ENCODE data around the gene NXPH4.

NXPH4 gene

GRCh38 chr12:57216014-57216911, at the start of gene NXPH4:
Gene NXPH4, plus strand, starts transcription at chr12:57216794. Its CDS starts 176 bp downstream, at chr12:57216970.
- DNase-seq, result no peak

- DNase-seq, result no peak
Observed at GRCh38 chr12:57166971-57167371, 49.6 kb upstream of the NXPH4 start.

- no peak for DNase-seq
Observed at GRCh38 chr12:57168058-57168457, 48.5 kb upstream of the NXPH4 start.

GRCh38 chr12:57169046-57169795, 47.4 kb upstream of the NXPH4 start:
- no peak for DNase-seq

GRCh38 chr12:57169969-57170368, 46.6 kb upstream of the NXPH4 start:
- no peak for DNase-seq

- DNase-seq, result no peak
Observed at GRCh38 chr12:57170408-57170807, 46.2 kb upstream of the NXPH4 start.

- DNase-seq, result no peak
Observed at GRCh38 chr12:57170927-57171326, 45.7 kb upstream of the NXPH4 start.

GRCh38 chr12:57171668-57172067, 44.9 kb upstream of the NXPH4 start:
- DNase-seq, result no peak

- DNase-seq, result peak; percentile 6
Observed at GRCh38 chr12:57173089-57173488, 43.5 kb upstream of the NXPH4 start.

- DNase-seq, result no peak
Observed at GRCh38 chr12:57173683-57174082, 42.9 kb upstream of the NXPH4 start.

- DNase-seq, result no peak
Observed at GRCh38 chr12:57175428-57176138, 41.0 kb upstream of the NXPH4 start.

GRCh38 chr12:57176139-57176477, 40.5 kb upstream of the NXPH4 start:
- no peak for DNase-seq

GRCh38 chr12:57176846-57177245, 39.7 kb upstream of the NXPH4 start:
- no peak for DNase-seq

- no peak for DNase-seq
Observed at GRCh38 chr12:57177354-57177753, 39.2 kb upstream of the NXPH4 start.

GRCh38 chr12:57178213-57178612, 38.4 kb upstream of the NXPH4 start:
- DNase-seq, result no peak

- DNase-seq, result no peak
Observed at GRCh38 chr12:57179331-57180086, 37.1 kb upstream of the NXPH4 start.

GRCh38 chr12:57180321-57180989, 36.1 kb upstream of the NXPH4 start:
- DNase-seq, result no peak

GRCh38 chr12:57181072-57181471, 35.5 kb upstream of the NXPH4 start:
- DNase-seq, result no peak

GRCh38 chr12:57181561-57182155, 34.9 kb upstream of the NXPH4 start:
- no peak for DNase-seq

- DNase-seq, result no peak
Observed at GRCh38 chr12:57182918-57183575, 33.5 kb upstream of the NXPH4 start.

Measured in NCI-H524 treated with DMSO at 0.1 percent for 48 hours (cell line).